T-helper 1 cell treated with Interleukin-12 subunit alpha and Interleukin-12 subunit beta and Interleukin-4 antibody, amounts not matched to agents 30 ng/mL and 1 ng/mL, for 36 hours (primary cell): ENCODE results near the gene CDC6. TPM values are rescaled to one million over a fixed set of nuclear protein-coding genes. Genes with fewer than 3 reads are reported as not detected.

ENCODE experiments used
- intact Hi-C: fragments of 100-400 bp; cut with micrococcal nuclease; formaldehyde crosslinking; loops from one replicate; pipeline ENCODE4 v1.15.1; 2024
- total RNA-seq: library from RNA; stranded (reverse); gene quantifications from 2 replicates; pipeline ENCODE4 v1.2.3, GENCODE V29; 2022

The CDC6 gene
- total RNA-seq, 1 donor from 2014 or later: 72.0 TPM

GRCh38 chr17:40321961-40322357 is 34.3 kb downstream of the CDC6 start:
- intact Hi-C loops: loop anchor here (1.0 to 10.0 kb wide), 5 partner anchors 19 to 1617 kb away; partner anchors contain the start of genes EIF1 and MLLT6

GRCh38 chr17:40322358-40323315 is 35.0 kb downstream of the CDC6 start:
- intact Hi-C loops: loop anchor here (1.0 to 10.0 kb wide), 5 partner anchors 19 to 1618 kb away; partner anchors contain the start of genes EIF1 and MLLT6

- intact Hi-C loops: loop anchor here (5.0 to 10.0 kb wide), 2 partner anchors 284 to 1619 kb away; partner anchors contain the start of gene MLLT6
Observed at GRCh38 chr17:40323391-40324381, 36.0 kb downstream of the CDC6 start.

GRCh38 chr17:40325156-40326013 is 37.7 kb downstream of the CDC6 start:
- intact Hi-C loops: loop anchor here (1.0 to 10.0 kb wide), 2 partner anchors 7 to 1621 kb away; partner anchors contain the start of gene MLLT6

- intact Hi-C loops: loop anchor here (1.0 to 10.0 kb wide), 2 partner anchors 8 to 1621 kb away; partner anchors contain the start of gene MLLT6
Observed at GRCh38 chr17:40326014-40326831, 38.5 kb downstream of the CDC6 start.

- intact Hi-C loops: loop anchor here (1.0 to 10.0 kb wide), 2 partner anchors 9 to 1622 kb away; partner anchors contain the start of gene MLLT6
Observed at GRCh38 chr17:40326832-40327199, 39.1 kb downstream of the CDC6 start.

- intact Hi-C loops: loop anchor here (10.0 kb wide), 1 partner anchor 1622 kb away; the partner anchor contains the start of gene MLLT6
Observed at GRCh38 chr17:40327244-40327729, 39.6 kb downstream of the CDC6 start.

GRCh38 chr17:40327735-40328385 is 40.2 kb downstream of the CDC6 start:
- intact Hi-C loops: loop anchor here (10.0 kb wide), 1 partner anchor 1623 kb away; the partner anchor contains the start of gene MLLT6

- intact Hi-C loops: loop anchor here (10.0 kb wide), 1 partner anchor 1624 kb away; the partner anchor contains the start of gene MLLT6
Observed at GRCh38 chr17:40328386-40328766, 40.7 kb downstream of the CDC6 start.

GRCh38 chr17:40329839-40330794 is 42.4 kb downstream of the CDC6 start:
- intact Hi-C loops: loop anchor here (1.0 to 10.0 kb wide), 2 partner anchors 10 to 1625 kb away; partner anchors contain the start of gene MLLT6

GRCh38 chr17:40330850-40331470 is 43.3 kb downstream of the CDC6 start:
- intact Hi-C loops: loop anchor here (1.0 kb wide), 1 partner anchor 9 kb away; no protein-coding TSS in a partner anchor

GRCh38 chr17:40331743-40332641 is 44.3 kb downstream of the CDC6 start:
- intact Hi-C loops: no loop called here

GRCh38 chr17:40333781-40334448 is 46.2 kb downstream of the CDC6 start:
- intact Hi-C loops: no loop called here

GRCh38 chr17:40335620-40336019 is 47.9 kb downstream of the CDC6 start:
- intact Hi-C loops: no loop called here

GRCh38 chr17:40337351-40337750 is 49.7 kb downstream of the CDC6 start:
- intact Hi-C loops: no loop called here
